ENCODE data around the gene KLHL25. TPM values are rescaled to one million over a fixed set of nuclear protein-coding genes. Genes with fewer than 3 reads are reported as not detected.

Gene KLHL25
- total and polyA plus RNA-seq, 4 donors, result 2.3 to 34.2 (median 11.4) TPM

GRCh38 chr15:85727068-85727467, 67.7 kb downstream of the KLHL25 start:
- H3K27me3 ChIP-seq (ENCODE audit: control insufficient read depth in 4 of 4, insufficient read depth in 4 of 4, low read length in 3 of 4), result no peaks in the 10 kb centered on the region
- peaks cover 17 to 31% (median 20%) of the 10 kb centered on the region in 4 donors for H3K4me1 ChIP-seq (ENCODE audit: control insufficient read depth in 4 of 4, insufficient read depth in 4 of 4, low read length in 3 of 4)
- 73% methylated on average over 2 of the region's 2 CpGs for WGBS
- TF ChIP-seq SP1 (IDR thresholded peaks at IDR 0.05) (no peak), EGR1 (IDR thresholded peaks at IDR 0.05; ENCODE audit: low read depth in 2 of 2) (no peak), JUND (IDR thresholded peaks at IDR 0.05) (no peak), ATF3 (IDR thresholded peaks at IDR 0.05) (no peak), RXRA (IDR thresholded peaks at IDR 0.05) (no peak), RAD21 (IDR thresholded peaks at IDR 0.05) (no peak), MAX (IDR thresholded peaks at IDR 0.05) (no peak), CTCF (IDR thresholded peaks at IDR 0.05; ENCODE audit: low read depth, low read length, missing input control) (no peak), TAF1 (conservative IDR thresholded peaks at IDR 0.05) (no peak), FOXA2 (IDR thresholded peaks at IDR 0.05) (no peak), HNF4A (conservative IDR thresholded peaks at IDR 0.05) (no peak), REST (IDR thresholded peaks at IDR 0.05) (no peak), YY1 (IDR thresholded peaks at IDR 0.05) (no peak), GABPA (IDR thresholded peaks at IDR 0.05 in 1 of 2, conservative IDR thresholded peaks at IDR 0.05 in 1 of 2) (no peak), NR2F2 (IDR thresholded peaks at IDR 0.05) (no peak), HNF4G (IDR thresholded peaks at IDR 0.05) (no peak), FOXA1 (IDR thresholded peaks at IDR 0.05) (no peak), ZBTB33 (IDR thresholded peaks at IDR 0.05) (no peak)
- no peak overlapping the region for H3K27ac ChIP-seq (ENCODE audit: low read depth in 1 of 2, low read length in 2 of 2)
- H3K36me3 ChIP-seq (ENCODE audit: control insufficient read depth in 4 of 4, insufficient read depth in 3 of 4, low read depth in 1 of 4, low read length in 3 of 4), result peaks cover 2 to 66% (median 41%) of the 10 kb centered on the region in 4 donors
- H3K9me3 ChIP-seq (ENCODE audit: control insufficient read depth in 4 of 4, low read length in 3 of 4), result no peaks in the 10 kb centered on the region
- no peak for DNase-seq (ENCODE audit: low spot score)
- no peak overlapping the region for H3K4me3 ChIP-seq (ENCODE audit: low read depth in 1 of 3, low read length in 3 of 3)
- H3K9ac ChIP-seq (ENCODE audit: low read depth in 1 of 2, low read length in 2 of 2), result no peak overlapping the region
